Ectodermal cell (in vitro differentiated cells): ENCODE data around the gene FOXL3.

Source experiments
- H3K27ac ChIP-seq: 2 replicates; pipeline ENCODE4 v1.7.0; 2013; ENCODE audit warnings: mild to moderate bottlenecking, low read depth, low read length; ENCODE audit not compliant: insufficient read depth, poor library complexity, severe bottlenecking
- H3K27me3 ChIP-seq: 2 replicates; pipeline ENCODE4 v1.7.0; 2013; ENCODE audit warnings: mild to moderate bottlenecking, low read length; ENCODE audit not compliant: insufficient read depth, control insufficient read depth, poor library complexity, severe bottlenecking
- H3K36me3 ChIP-seq: one replicate; pipeline ENCODE4 v1.7.0; 2013; ENCODE audit warnings: low read length; ENCODE audit not compliant: control insufficient read depth, insufficient read depth
- H3K4me1 ChIP-seq: one replicate; pipeline ENCODE4 v1.7.0; 2013; ENCODE audit warnings: low read length; ENCODE audit not compliant: control insufficient read depth, insufficient read depth
- H3K4me3 ChIP-seq: 2 replicates; pipeline ENCODE4 v1.7.0; 2013; ENCODE audit warnings: low read depth, low read length, control low read depth; ENCODE audit not compliant: insufficient read depth
- H3K9me3 ChIP-seq: 2 replicates; pipeline ENCODE4 v1.7.0; 2013; ENCODE audit warnings: mild to moderate bottlenecking, low read length, moderate library complexity; ENCODE audit not compliant: control insufficient read depth
- WGBS, 2 experiments: methylation state at CpG; one replicate each; pipeline ENCODE4 v1.1.7; 2013; ENCODE audit warnings: missing lambda C conversion rate in 2 of 2; 5-methylcytosine and 5-hydroxymethylcytosine counted together

Gene FOXL3

GRCh38 chr7:302054-302992, 12.4 kb downstream of the FOXL3 start:
- no peaks in the 10 kb centered on the region for H3K9me3 ChIP-seq
- no peaks in the 10 kb centered on the region for H3K4me1 ChIP-seq
- no peaks in the 10 kb centered on the region for H3K36me3 ChIP-seq
- no peak overlapping the region for H3K4me3 ChIP-seq
- 92% methylated on average over 18 of the region's 18 CpGs for WGBS, 2 experiments
- H3K27ac ChIP-seq = no peak overlapping the region
- no peaks in the 10 kb centered on the region for H3K27me3 ChIP-seq

- 89 to 93% methylated on average over 11 of the region's 11 CpGs for WGBS, 2 experiments
- H3K9me3 ChIP-seq = no peaks in the 10 kb centered on the region
- no peak overlapping the region for H3K4me3 ChIP-seq
- no peaks in the 10 kb centered on the region for H3K36me3 ChIP-seq
- no peaks in the 10 kb centered on the region for H3K27me3 ChIP-seq
- H3K4me1 ChIP-seq = no peaks in the 10 kb centered on the region
- H3K27ac ChIP-seq = no peak overlapping the region
Observed at GRCh38 chr7:303425-303824, 13.5 kb downstream of the FOXL3 start.

- WGBS, 2 experiments = 94 to 95% methylated on average over 24 of the region's 24 CpGs
- H3K27me3 ChIP-seq = no peaks in the 10 kb centered on the region
- H3K36me3 ChIP-seq = no peaks in the 10 kb centered on the region
- no peaks in the 10 kb centered on the region for H3K4me1 ChIP-seq
- no peak overlapping the region for H3K27ac ChIP-seq
- no peaks in the 10 kb centered on the region for H3K9me3 ChIP-seq
- H3K4me3 ChIP-seq = no peak overlapping the region
Observed at GRCh38 chr7:303884-304573, 14.1 kb downstream of the FOXL3 start.

GRCh38 chr7:304574-305409, 14.8 kb downstream of the FOXL3 start:
- no peaks in the 10 kb centered on the region for H3K36me3 ChIP-seq
- no peaks in the 10 kb centered on the region for H3K9me3 ChIP-seq
- 86% methylated on average over 19 of the region's 19 CpGs for WGBS, 2 experiments
- H3K27me3 ChIP-seq = no peaks in the 10 kb centered on the region
- no peak overlapping the region for H3K27ac ChIP-seq
- H3K4me3 ChIP-seq = no peak overlapping the region
- H3K4me1 ChIP-seq = no peaks in the 10 kb centered on the region

GRCh38 chr7:305410-306151, 15.6 kb downstream of the FOXL3 start:
- Histone ChIP-seq H3K27ac (no peak overlapping the region), H3K27me3 (no peaks in the 10 kb centered on the region), H3K9me3 (no peaks in the 10 kb centered on the region), H3K4me1 (no peaks in the 10 kb centered on the region), H3K36me3 (no peaks in the 10 kb centered on the region), H3K4me3 (no peak overlapping the region)
- WGBS, 2 experiments = 94 to 95% methylated on average over 35 of the region's 35 CpGs

- Histone ChIP-seq H3K36me3 (no peaks in the 10 kb centered on the region), H3K4me3 (no peak overlapping the region), H3K9me3 (no peaks in the 10 kb centered on the region), H3K27me3 (no peaks in the 10 kb centered on the region), H3K27ac (no peak overlapping the region), H3K4me1 (no peaks in the 10 kb centered on the region)
- WGBS, 2 experiments = 59 to 60% methylated on average over 3 of the region's 3 CpGs
Observed at GRCh38 chr7:307970-308369, 18.0 kb downstream of the FOXL3 start.

- WGBS, 2 experiments = 93% methylated on average over 18 to 19 of the region's 19 CpGs
- no peak overlapping the region for H3K4me3 ChIP-seq
- no peaks in the 10 kb centered on the region for H3K9me3 ChIP-seq
- no peaks in the 10 kb centered on the region for H3K36me3 ChIP-seq
- H3K27me3 ChIP-seq = no peaks in the 10 kb centered on the region
- no peak overlapping the region for H3K27ac ChIP-seq
- no peaks in the 10 kb centered on the region for H3K4me1 ChIP-seq
Observed at GRCh38 chr7:309586-310228, 19.7 kb downstream of the FOXL3 start.

GRCh38 chr7:311131-311680, 21.2 kb downstream of the FOXL3 start:
- H3K27me3 ChIP-seq = no peaks in the 10 kb centered on the region
- no peak overlapping the region for H3K4me3 ChIP-seq
- no peaks in the 10 kb centered on the region for H3K4me1 ChIP-seq
- H3K36me3 ChIP-seq = no peaks in the 10 kb centered on the region
- H3K9me3 ChIP-seq = no peaks in the 10 kb centered on the region
- WGBS, 2 experiments = 95% methylated on average over 19 of the region's 19 CpGs
- H3K27ac ChIP-seq = no peak overlapping the region

GRCh38 chr7:311796-312195, 21.8 kb downstream of the FOXL3 start:
- Histone ChIP-seq H3K4me1 (no peaks in the 10 kb centered on the region), H3K4me3 (no peak overlapping the region), H3K36me3 (no peaks in the 10 kb centered on the region), H3K27me3 (no peaks in the 10 kb centered on the region), H3K9me3 (no peaks in the 10 kb centered on the region), H3K27ac (no peak overlapping the region)
- WGBS, 2 experiments = 81 to 82% methylated on average over 5 of the region's 5 CpGs
